Activated naive CD8-positive, alpha-beta T cell treated with anti-CD3 and anti-CD28 coated beads, Interleukin-2, amount 50 U/mL, for 24 hours (primary cell): ENCODE measurements around the gene LRRC75B.
"Not testable (repeated sequence)": the region's sequence is repeated elsewhere in the genome, so short reads cannot be mapped to it uniquely, and the experiment has no call there.

Source experiments
- ATAC-seq: fragments of 150-1000 bp; cut with Tn5 transposase; one replicate; pipeline ENCODE4 v1.10.0; 2021
- DNase-seq: peaks from one replicate; pipeline ENCODE4 v3.0.0; 2021
- H3K27ac Mint-ChIP-seq: one replicate; pipeline ENCODE4 v1.8.0; 2021; ENCODE audit warnings: mild to moderate bottlenecking, mixed read lengths
- H3K27me3 Mint-ChIP-seq: one replicate; pipeline ENCODE4 v1.8.0; 2021; ENCODE audit warnings: mixed read lengths
- H3K36me3 Mint-ChIP-seq: one replicate; pipeline ENCODE4 v1.8.0; 2021; ENCODE audit warnings: low read depth, mixed read lengths
- H3K4me1 Mint-ChIP-seq: one replicate; pipeline ENCODE4 v1.8.0; 2021; ENCODE audit warnings: mixed read lengths
- H3K4me3 Mint-ChIP-seq: one replicate; pipeline ENCODE4 v1.8.0; 2021; ENCODE audit warnings: mild to moderate bottlenecking, moderate library complexity, mixed read lengths
- H3K9me3 Mint-ChIP-seq: one replicate; pipeline ENCODE4 v1.8.0; 2021; ENCODE audit warnings: mixed read lengths

LRRC75B gene

DNA sequence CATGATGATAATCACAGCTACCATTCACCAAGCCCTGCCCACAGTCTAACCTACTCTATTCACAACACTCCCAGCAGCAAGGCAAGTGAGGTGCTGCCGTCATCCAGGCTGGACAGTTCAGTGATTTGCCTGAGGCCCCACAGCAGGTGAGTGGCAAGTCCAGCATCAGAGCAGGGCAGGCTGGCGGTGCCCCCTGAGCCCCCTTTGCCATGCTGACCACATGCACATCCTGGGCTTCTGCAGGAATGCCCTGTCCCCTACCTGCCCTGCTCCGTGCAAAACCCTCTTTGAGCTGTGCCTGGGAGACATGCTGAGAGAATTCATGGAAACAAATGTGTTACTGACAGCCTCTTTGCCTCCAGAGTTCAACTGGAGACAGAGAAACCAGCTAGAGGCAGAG is 17.0 kb upstream of the LRRC75B start:
- H3K4me3 Mint-ChIP-seq, H3K27me3 Mint-ChIP-seq, H3K36me3 Mint-ChIP-seq, H3K9me3 Mint-ChIP-seq, DNase-seq, H3K27ac Mint-ChIP-seq, ATAC-seq: not testable (repeated sequence)
- H3K4me1 Mint-ChIP-seq: peaks cover 12% of the 10 kb centered on the region

- DNase-seq, H3K36me3 Mint-ChIP-seq, ATAC-seq, H3K27ac Mint-ChIP-seq, H3K27me3 Mint-ChIP-seq, H3K9me3 Mint-ChIP-seq: not testable (repeated sequence)
- Mint-ChIP-seq H3K4me3 (peak overlapping the region; percentile 88), H3K4me1 (peaks cover 23% of the 10 kb centered on the region)
These were observed 15.5 kb upstream of the LRRC75B start for GRCh38 chr22:24608327-24608726.

GRCh38 chr22:24607429-24607983 is 14.6 kb upstream of the LRRC75B start:
- peak; percentile 82 for ATAC-seq
- H3K9me3 Mint-ChIP-seq: not testable (repeated sequence)

DNA sequence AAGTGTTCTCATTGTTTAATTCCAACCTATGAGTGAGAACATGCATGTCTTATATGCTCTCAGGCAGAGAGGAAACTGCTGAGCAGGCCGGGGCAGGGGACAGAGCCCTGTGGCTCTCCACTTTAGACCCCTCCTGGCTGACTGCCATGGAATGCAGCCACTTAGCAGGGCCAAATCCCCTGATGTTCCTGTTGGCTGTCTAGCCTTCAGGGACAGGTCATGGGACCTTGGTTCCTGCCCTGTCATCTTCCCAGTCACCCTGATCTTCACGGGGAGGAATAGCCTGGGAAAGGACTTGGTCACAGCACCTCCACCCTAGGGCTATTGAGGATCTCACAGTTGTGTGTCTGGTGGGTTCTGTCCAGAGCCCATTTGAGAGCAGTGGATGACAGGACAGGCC is 13.5 kb upstream of the LRRC75B start:
- DNase-seq, H3K27me3 Mint-ChIP-seq, ATAC-seq, H3K9me3 Mint-ChIP-seq, H3K4me3 Mint-ChIP-seq, H3K36me3 Mint-ChIP-seq, H3K27ac Mint-ChIP-seq: not testable (repeated sequence)
- H3K4me1 Mint-ChIP-seq: peaks cover 28% of the 10 kb centered on the region

More at GRCh38 chr22:24607429-24607983, 14.6 kb upstream of the LRRC75B start:
- Mint-ChIP-seq H3K27ac (peak overlapping the region; percentile 93), H3K4me1 (peaks cover 26% of the 10 kb centered on the region), H3K4me3 (peak overlapping the region; percentile 88)
- H3K27me3 Mint-ChIP-seq, H3K36me3 Mint-ChIP-seq: not testable (repeated sequence)
- peak; percentile 69 for DNase-seq

GRCh38 chr22:24603770-24604629 is 11.1 kb upstream of the LRRC75B start:
- Mint-ChIP-seq H3K4me3 (peak overlapping the region; percentile 64), H3K27ac (peak overlapping the region; percentile 86), H3K4me1 (peaks cover 28% of the 10 kb centered on the region)
- peak; percentile 48 for DNase-seq
- not testable (repeated sequence) for H3K36me3 Mint-ChIP-seq, H3K27me3 Mint-ChIP-seq, H3K9me3 Mint-ChIP-seq
- ATAC-seq: peak; percentile 44

GRCh38 chr22:24602847-24603769 is 10.2 kb upstream of the LRRC75B start, which contains the start of gene GGT1:
Gene GGT1, plus strand, starts transcription at chr22:24603193. Its CDS starts 7,889 bp downstream, at chr22:24611082.
- H3K36me3 Mint-ChIP-seq, DNase-seq: not testable (repeated sequence)

GRCh38 chr22:24602105-24602749 is 9.4 kb upstream of the LRRC75B start:
- not testable (repeated sequence) for H3K27me3 Mint-ChIP-seq, H3K9me3 Mint-ChIP-seq, ATAC-seq, H3K27ac Mint-ChIP-seq, H3K4me3 Mint-ChIP-seq, DNase-seq, H3K36me3 Mint-ChIP-seq
- peaks cover 20% of the 10 kb centered on the region for H3K4me1 Mint-ChIP-seq

More at GRCh38 chr22:24602847-24603769, 10.2 kb upstream of the LRRC75B start, which contains the start of gene GGT1:
- Mint-ChIP-seq H3K27ac (peak within 1 kb of the TSS; percentile 86), H3K4me3 (peak within 1 kb of the TSS; percentile 64), H3K4me1 (peaks cover 27% of the 10 kb centered on the region)
- not testable (repeated sequence) for ATAC-seq, H3K9me3 Mint-ChIP-seq, H3K27me3 Mint-ChIP-seq

DNA sequence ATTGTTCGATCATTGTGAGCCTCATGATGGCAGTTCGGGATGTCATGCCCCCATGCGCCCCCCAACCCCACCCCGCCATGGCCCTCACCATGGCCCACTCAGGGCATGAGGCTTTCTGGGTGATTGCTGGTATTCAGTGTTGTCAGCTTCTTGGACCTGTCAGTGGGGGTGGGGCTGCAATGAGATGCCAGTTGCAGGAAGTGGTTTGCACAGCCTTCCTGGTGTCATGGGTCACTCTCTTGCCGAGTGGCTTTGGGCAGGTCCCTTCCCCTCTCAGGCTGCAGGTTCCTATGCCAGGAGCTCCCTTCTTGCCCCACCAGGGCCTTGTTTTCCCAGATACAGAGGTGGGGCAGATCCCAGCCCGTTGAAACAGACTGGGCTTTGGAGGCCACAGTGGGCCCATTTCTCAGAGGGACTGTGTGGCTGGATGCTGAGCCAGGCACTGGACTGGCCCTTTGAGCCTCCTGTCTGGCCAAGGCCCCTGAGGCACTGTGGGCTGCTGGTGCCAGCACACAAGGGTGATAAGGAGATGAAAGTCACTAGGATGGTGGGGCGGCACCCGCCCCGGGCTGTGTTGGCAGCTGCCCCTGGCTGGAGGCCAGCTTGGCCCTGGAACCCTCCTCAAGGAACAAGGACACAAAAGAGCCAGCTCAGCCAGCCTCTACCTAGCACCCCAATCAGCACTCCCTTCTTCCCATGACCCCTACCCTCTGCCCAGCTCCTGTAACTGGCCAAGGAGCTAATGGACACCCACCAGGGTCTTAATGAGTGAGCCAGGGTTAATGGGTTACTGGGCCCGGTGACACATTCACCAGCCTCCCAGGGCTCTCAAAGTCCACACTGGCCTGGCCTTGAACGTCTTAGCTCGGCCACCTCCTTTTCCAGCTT is 8.6 kb upstream of the LRRC75B start:
- DNase-seq: no peak
- H3K4me1 Mint-ChIP-seq: peaks cover 19% of the 10 kb centered on the region
- H3K27ac Mint-ChIP-seq: no peak overlapping the region
- no peaks in the 10 kb centered on the region for H3K36me3 Mint-ChIP-seq
- no peak overlapping the region for H3K4me3 Mint-ChIP-seq
- H3K27me3 Mint-ChIP-seq: no peaks in the 10 kb centered on the region
- no peaks in the 10 kb centered on the region for H3K9me3 Mint-ChIP-seq
- ATAC-seq: no peak

- H3K27ac Mint-ChIP-seq, H3K36me3 Mint-ChIP-seq, DNase-seq, H3K27me3 Mint-ChIP-seq, ATAC-seq, H3K4me3 Mint-ChIP-seq, H3K9me3 Mint-ChIP-seq: not testable (repeated sequence)
- H3K4me1 Mint-ChIP-seq: peaks cover 17% of the 10 kb centered on the region
These were observed 7.3 kb upstream of the LRRC75B start for GRCh38 chr22:24599958-24600715.

DNA sequence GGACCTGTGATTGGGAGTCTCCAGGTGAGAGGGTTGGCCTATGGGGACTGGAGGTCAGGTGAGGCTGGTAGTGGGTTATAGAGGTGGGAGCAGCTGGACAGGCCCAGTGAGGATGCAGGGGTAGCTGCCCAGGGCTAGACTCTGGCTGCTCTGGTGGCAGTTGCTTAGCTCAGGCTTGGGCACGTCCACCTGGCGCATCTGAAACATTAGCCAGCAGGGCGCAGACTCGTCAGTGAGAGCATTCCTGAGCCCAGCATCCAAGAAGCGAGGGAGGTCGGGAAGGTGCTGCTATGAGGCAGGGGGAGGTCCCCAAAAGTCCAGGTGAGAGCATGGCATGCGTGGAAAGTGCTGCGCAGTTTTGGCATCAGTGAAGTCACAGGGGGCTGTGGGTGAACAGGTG is 6.6 kb upstream of the LRRC75B start:
- no peak for DNase-seq
- no peak for ATAC-seq
- Mint-ChIP-seq H3K27ac (peak overlapping the region; percentile 13), H3K27me3 (no peaks in the 10 kb centered on the region), H3K9me3 (no peaks in the 10 kb centered on the region), H3K36me3 (no peaks in the 10 kb centered on the region), H3K4me1 (peaks cover 17% of the 10 kb centered on the region), H3K4me3 (no peak overlapping the region)

DNA sequence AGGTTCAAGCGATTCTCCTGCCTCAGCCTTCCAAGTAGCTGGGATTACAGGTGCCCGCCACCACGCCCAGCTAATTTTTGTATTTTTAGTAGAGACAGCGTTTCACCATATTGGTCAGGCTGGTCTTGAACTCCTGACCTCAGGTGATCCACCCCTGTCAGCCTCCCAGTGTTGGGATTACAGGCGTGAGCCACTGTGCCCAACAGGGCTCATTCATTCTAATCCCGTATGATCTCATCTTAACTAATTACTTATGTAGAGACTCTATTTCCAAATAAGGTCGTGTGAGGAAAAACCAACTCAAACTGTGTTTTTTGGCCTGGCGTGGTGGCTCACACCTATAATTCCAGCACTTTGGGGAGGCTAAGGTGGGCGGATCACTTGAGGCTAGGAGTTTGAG is 4.2 kb upstream of the LRRC75B start:
- H3K9me3 Mint-ChIP-seq, H3K4me3 Mint-ChIP-seq, DNase-seq, H3K27me3 Mint-ChIP-seq, H3K4me1 Mint-ChIP-seq, ATAC-seq, H3K36me3 Mint-ChIP-seq, H3K27ac Mint-ChIP-seq: not testable (repeated sequence)

DNA sequence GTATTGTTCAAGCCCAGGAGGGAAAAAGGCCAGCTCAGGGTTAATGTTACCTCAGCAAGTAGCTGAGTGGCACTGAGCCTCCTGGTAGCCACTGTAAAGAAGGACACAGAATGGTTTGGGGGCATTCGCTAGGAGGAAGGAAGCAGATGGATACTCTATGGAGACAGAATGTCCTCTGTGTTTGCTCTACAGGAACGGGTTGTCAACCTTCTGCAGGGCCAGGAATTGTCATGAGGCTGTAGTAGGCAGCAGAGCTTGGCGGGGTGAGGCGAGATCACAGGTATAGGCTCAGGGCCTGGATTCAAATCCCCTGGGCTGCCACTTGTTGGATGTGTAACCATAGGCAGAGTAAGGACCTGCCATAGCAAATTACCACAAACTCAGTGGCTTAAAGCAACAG is 3.0 kb upstream of the LRRC75B start:
- Mint-ChIP-seq H3K9me3 (no peaks in the 10 kb centered on the region), H3K4me1 (peaks cover 5% of the 10 kb centered on the region), H3K27me3 (peaks cover 10% of the 10 kb centered on the region), H3K27ac (no peak overlapping the region), H3K36me3 (no peaks in the 10 kb centered on the region), H3K4me3 (no peak overlapping the region)
- ATAC-seq (no peak), DNase-seq (no peak)

DNA sequence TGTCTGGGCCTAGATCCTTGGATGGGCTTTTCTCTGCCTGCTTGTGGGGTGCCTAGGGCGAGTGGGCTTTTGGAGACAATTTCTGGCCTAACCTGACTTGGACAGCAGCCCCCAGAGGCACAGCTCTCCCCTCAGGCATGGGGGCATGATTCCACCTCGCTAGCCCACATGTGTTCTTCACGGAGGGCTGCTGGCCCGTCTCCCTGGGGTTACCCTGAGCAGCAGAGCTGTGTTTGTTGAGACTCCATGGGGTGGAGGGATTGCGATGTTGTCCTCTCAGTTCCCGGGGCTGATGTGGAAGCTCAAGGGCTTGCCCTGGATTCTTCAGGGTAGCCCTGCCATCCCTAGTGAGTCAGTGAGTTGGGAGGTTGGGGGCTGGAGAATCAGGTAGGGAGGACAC is 2.4 kb upstream of the LRRC75B start:
- Mint-ChIP-seq H3K4me3 (no peak overlapping the region), H3K36me3 (no peaks in the 10 kb centered on the region), H3K27ac (no peak overlapping the region), H3K9me3 (no peaks in the 10 kb centered on the region), H3K4me1 (peaks cover 5% of the 10 kb centered on the region), H3K27me3 (peaks cover 10% of the 10 kb centered on the region)
- no peak for ATAC-seq
- DNase-seq: no peak
